Esophagus squamous epithelium (tissue), 5 donors: ENCODE data around the gene UQCR10. TPM values are rescaled to one million over a fixed set of nuclear protein-coding genes. Genes with fewer than 3 reads are reported as not detected.

ENCODE experiments used
- DNase-seq: peaks from one replicate; lab custom pipeline; 2025; lab: John Stamatoyannopoulos, UW
- H3K27ac ChIP-seq, 4 donors: fragments of 200-600 bp; sonication (generic); one replicate each; pipeline ENCODE4 v1.5.1; 2016 to 2019; ENCODE audit warnings: mild to moderate bottlenecking in 1 of 4
- H3K27me3 ChIP-seq, 4 donors: fragments of 200-600 bp; sonication (generic); 1 replicate in 3 of 4; 2 replicates in 1 of 4; pipeline versions ENCODE4 v1.5.1 to v1.6.0; 2017 to 2021; ENCODE audit warnings: antibody characterized with exemption in 1 of 4
- H3K36me3 ChIP-seq, 3 donors: fragments of 200-600 bp; sonication (generic); one replicate each; pipeline ENCODE4 v1.5.1; 2016 to 2019
- H3K4me1 ChIP-seq, 3 donors: fragments of 200-600 bp; sonication (generic); one replicate each; pipeline ENCODE4 v1.5.1; 2017 to 2019
- H3K4me3 ChIP-seq, 4 donors: fragments of 200-600 bp; sonication (generic); 1 replicate in 3 of 4; 2 replicates in 1 of 4; pipeline ENCODE4 v1.5.1; 2016 to 2019; ENCODE audit warnings: mild to moderate bottlenecking in 2 of 4, moderate library complexity in 1 of 4
- H3K9me3 ChIP-seq, 3 donors: fragments of 200-600 bp; sonication (generic); one replicate each; pipeline ENCODE4 v1.5.1; 2016 to 2019
- POLR2A ChIP-seq, 4 donors: fragments of 450-650 bp; IDR thresholded peaks; one replicate each; pipeline ENCODE4 v1.6.1; 2017; ENCODE audit warnings: antibody characterized with exemption in 4 of 4, mild to moderate bottlenecking in 4 of 4, moderate library complexity in 3 of 4
- WGBS, 2 donors: methylation state at CpG; one replicate each; pipeline ENCODE4 v1.1.5; 2018; 5-methylcytosine and 5-hydroxymethylcytosine counted together
- intact Hi-C: fragments of 100-400 bp; cut with DNase I; formaldehyde crosslinking; loops from one replicate; pipeline ENCODE4 v1.15.0; 2022
- total RNA-seq, 4 donors: library from RNA; depleted of rRNA; stranded (reverse); fragments of >200 nt; gene quantifications; one replicate each; pipeline ENCODE4 v1.1.0, GENCODE V29; 2016
- TF ChIP-seq, protein P1 (sequence below), 6 experiments: fragments of 450-650 bp in 4 of 6; fragments of 200-600 bp in 2 of 6; sonication (generic) in 2 of 6; IDR thresholded peaks; one replicate each; pipeline ENCODE4 v1.5.1; 2016 to 2019; ENCODE audit warnings: antibody characterized with exemption in 6 of 6, mild to moderate bottlenecking in 4 of 6, moderate library complexity in 4 of 6
- donor health status: DM: yes; HTN: yes; CAD: no.

Gene UQCR10
- total RNA-seq, 4 donors from 2014 or later = 50.7 to 94.8 (median 65.0) TPM

DNA sequence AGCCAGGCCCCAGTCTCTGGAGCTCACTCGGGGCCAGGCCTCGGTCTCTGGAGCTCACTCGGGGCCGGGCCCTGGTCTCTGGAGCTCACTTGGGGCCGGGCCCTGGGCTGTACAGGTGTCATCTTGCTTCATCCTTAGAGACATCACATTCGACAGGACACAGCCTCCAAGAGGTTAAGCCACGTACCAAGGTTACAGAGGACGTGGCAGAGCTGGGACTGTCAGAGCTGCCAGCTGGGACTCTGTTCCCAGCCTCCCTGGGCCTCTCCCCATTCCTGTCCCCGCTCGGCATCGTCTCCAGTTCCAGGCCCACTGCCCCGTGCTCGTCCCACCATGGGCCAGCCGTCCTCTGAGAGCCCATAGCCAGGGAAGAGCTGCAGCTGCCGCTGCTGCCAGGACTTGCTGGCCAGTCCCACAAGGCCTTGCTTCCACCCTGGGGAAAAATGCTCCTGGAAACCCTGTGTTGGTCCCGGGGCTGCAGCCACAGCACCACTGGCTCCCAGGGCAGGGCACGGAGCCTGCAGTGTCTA lies 27.8 kb upstream of the UQCR10 start:
- no peaks in the 10 kb centered on the region for H3K27me3 ChIP-seq
- H3K36me3 ChIP-seq = peaks cover 0 to 54% (median 5%) of the 10 kb centered on the region in 3 donors
- TF ChIP-seq, protein P1, sequence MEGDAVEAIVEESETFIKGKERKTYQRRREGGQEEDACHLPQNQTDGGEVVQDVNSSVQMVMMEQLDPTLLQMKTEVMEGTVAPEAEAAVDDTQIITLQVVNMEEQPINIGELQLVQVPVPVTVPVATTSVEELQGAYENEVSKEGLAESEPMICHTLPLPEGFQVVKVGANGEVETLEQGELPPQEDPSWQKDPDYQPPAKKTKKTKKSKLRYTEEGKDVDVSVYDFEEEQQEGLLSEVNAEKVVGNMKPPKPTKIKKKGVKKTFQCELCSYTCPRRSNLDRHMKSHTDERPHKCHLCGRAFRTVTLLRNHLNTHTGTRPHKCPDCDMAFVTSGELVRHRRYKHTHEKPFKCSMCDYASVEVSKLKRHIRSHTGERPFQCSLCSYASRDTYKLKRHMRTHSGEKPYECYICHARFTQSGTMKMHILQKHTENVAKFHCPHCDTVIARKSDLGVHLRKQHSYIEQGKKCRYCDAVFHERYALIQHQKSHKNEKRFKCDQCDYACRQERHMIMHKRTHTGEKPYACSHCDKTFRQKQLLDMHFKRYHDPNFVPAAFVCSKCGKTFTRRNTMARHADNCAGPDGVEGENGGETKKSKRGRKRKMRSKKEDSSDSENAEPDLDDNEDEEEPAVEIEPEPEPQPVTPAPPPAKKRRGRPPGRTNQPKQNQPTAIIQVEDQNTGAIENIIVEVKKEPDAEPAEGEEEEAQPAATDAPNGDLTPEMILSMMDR (IDR thresholded peaks at IDR 0.05) = no peak
- TF ChIP-seq POLR2A (IDR thresholded peaks at IDR 0.05) = no peak
- no peaks in the 10 kb centered on the region for H3K9me3 ChIP-seq
- no peak overlapping the region for H3K4me3 ChIP-seq
- intact Hi-C loops = no loop called here
- H3K4me1 ChIP-seq = peaks cover 0 to 15% (median 1%) of the 10 kb centered on the region in 3 donors
- H3K27ac ChIP-seq = no peak overlapping the region
- 95 to 100% methylated on average over 5 to 7 of the region's 17 CpGs for WGBS, 2 donors
- no peak for DNase-seq

DNA sequence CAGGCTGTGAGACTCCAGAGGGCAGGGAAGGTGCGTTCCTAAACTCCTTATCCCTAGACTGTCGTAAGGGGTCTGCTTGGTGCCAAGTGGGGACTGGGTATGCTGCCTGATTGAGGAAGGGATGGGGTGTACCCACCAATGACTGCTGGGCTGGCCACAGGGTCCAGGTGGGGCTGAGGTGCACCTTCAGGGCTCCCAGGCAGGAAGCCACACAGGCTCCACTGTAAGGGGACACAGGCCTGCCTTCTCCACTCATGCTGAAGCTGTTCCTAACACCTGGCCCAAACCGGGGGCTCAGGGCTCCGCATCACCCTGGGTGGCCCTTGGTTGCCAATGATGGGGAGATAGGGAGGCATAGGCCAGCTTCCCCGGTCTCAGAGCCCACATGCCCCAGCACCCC lies 27.0 kb upstream of the UQCR10 start:
- no peak overlapping the region for H3K4me3 ChIP-seq
- WGBS, 2 donors = 100% methylated on average over 2 of the region's 5 CpGs; no CpG with 5 or more reads in 1 of the 2 donors
- no peak for DNase-seq
- intact Hi-C loops = no loop called here
- TF ChIP-seq POLR2A (IDR thresholded peaks at IDR 0.05) = no peak
- TF ChIP-seq, protein P1 (IDR thresholded peaks at IDR 0.05) = no peak
- H3K36me3 ChIP-seq = peaks cover 0 to 54% (median 5%) of the 10 kb centered on the region in 3 donors
- no peak overlapping the region for H3K27ac ChIP-seq
- H3K4me1 ChIP-seq = peaks cover 0 to 20% (median 9%) of the 10 kb centered on the region in 3 donors
- no peaks in the 10 kb centered on the region for H3K27me3 ChIP-seq
- no peaks in the 10 kb centered on the region for H3K9me3 ChIP-seq

DNA sequence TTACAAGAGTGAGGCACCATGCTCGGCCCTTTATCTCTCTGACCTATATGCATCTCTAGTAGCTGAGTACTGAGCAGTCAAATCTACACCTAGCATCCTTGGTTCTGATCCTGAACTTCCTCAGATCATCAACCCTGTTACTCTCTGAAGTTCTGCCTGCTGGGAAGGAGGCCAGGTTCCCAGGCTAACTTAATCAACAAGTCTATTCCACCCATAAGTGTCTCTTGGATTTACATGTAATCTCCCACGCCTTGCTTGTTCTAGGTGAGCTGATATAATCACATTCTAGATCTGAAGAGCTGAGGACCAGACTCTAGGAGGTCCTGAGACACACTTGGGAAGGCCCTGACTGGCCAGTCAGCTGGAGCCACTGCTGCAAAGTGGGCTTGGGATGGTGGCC lies 25.2 kb upstream of the UQCR10 start:
- WGBS, 2 donors = 43 to 100% methylated on average over 1 of the region's 2 CpGs
- H3K4me3 ChIP-seq = no peak overlapping the region
- no peaks in the 10 kb centered on the region for H3K9me3 ChIP-seq
- TF ChIP-seq POLR2A (IDR thresholded peaks at IDR 0.05) = no peak
- TF ChIP-seq, protein P1 (IDR thresholded peaks at IDR 0.05) = no peak
- no peak overlapping the region for H3K27ac ChIP-seq
- H3K27me3 ChIP-seq = no peaks in the 10 kb centered on the region
- intact Hi-C loops = no loop called here
- peaks cover 0 to 31% (median 12%) of the 10 kb centered on the region in 3 donors for H3K4me1 ChIP-seq
- H3K36me3 ChIP-seq = peaks cover 5 to 67% (median 5%) of the 10 kb centered on the region in 3 donors
- DNase-seq = no peak

DNA sequence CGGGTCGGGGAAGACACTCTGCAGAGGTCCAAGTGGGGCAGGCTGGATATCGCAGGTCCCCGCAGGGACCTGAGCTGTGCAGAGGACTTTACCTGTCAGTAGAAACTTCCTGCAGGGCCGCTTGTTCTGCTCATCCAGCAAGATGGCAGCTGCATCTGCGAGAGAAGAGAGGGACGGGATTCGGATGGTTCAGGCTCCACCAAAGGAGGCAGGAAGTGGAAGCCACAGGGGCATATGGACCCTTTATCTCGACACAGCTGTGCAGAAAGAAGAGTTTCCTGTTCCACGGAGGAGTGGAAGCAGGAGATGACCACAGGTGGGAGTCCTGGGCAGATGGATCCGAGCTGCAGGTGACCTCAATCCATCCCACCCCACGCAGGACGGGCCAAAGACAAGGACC lies 24.8 kb upstream of the UQCR10 start:
- intact Hi-C loops = no loop called here
- 81 to 87% methylated on average over 8 to 13 of the region's 13 CpGs for WGBS, 2 donors
- H3K27me3 ChIP-seq = no peaks in the 10 kb centered on the region

DNA sequence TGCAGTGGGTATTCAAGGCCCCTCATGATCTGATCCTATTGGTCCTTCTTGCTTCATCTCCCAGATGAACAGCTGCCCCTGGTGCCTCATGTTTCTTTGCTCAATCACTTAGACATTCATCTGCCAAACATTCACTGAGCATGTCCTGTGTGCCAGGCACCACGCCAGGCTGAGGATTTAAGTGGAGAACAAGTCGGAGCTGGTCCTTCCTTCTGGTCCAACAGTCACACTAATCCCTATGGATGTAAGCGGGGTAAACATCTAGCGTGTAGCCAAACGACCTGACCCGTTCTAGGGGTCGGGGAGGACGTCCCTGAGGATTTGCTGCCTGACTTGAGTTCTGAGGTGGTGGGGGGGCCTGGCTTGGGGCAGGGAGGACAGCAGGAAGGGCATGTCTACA lies 22.3 kb upstream of the UQCR10 start:
- Histone ChIP-seq H3K27me3 (no peaks in the 10 kb centered on the region), H3K36me3 (peaks cover 3 to 66% (median 5%) of the 10 kb centered on the region in 3 donors), H3K4me1 (peaks cover 0 to 52% (median 12%) of the 10 kb centered on the region in 3 donors), H3K4me3 (no peak overlapping the region), H3K9me3 (no peaks in the 10 kb centered on the region), H3K27ac (peak overlapping the region in 1 of 4 donors; percentile 7)
- intact Hi-C loops = no loop called here
- TF ChIP-seq, protein P1 (IDR thresholded peaks at IDR 0.05) = no peak
- TF ChIP-seq POLR2A (IDR thresholded peaks at IDR 0.05) = no peak
- WGBS, 2 donors = 20 to 29% methylated on average over 1 to 3 of the region's 8 CpGs
- DNase-seq = no peak

More for the DNA sequence above, 24.8 kb upstream of the UQCR10 start:
- Histone ChIP-seq H3K27ac (no peak overlapping the region), H3K36me3 (peaks cover 5 to 71% (median 5%) of the 10 kb centered on the region in 3 donors), H3K4me3 (no peak overlapping the region), H3K4me1 (peaks cover 0 to 35% (median 12%) of the 10 kb centered on the region in 3 donors), H3K9me3 (no peaks in the 10 kb centered on the region)
- no peak for TF ChIP-seq POLR2A (IDR thresholded peaks at IDR 0.05)
- TF ChIP-seq, protein P1 (IDR thresholded peaks at IDR 0.05) = no peak
- no peak for DNase-seq
